Measurements from ENCODE around the gene EPB41L4B.

Gene EPB41L4B

GRCh38 chr9:109270971-109271925 lies 49.6 kb downstream of the EPB41L4B start:
- Histone ChIP-seq H3K36me3 (ENCODE audit: control insufficient read depth, insufficient read depth, low read length) (peaks cover 5% of the 10 kb centered on the region; the same call in 1 of the 2 replicates), H3K4me3 (ENCODE audit: low read length) (no peak overlapping the region), H3K4me1 (ENCODE audit: control insufficient read depth, insufficient read depth, low read length) (no peaks in the 10 kb centered on the region), H3K27me3 (ENCODE audit: control insufficient read depth, insufficient read depth, low read length) (no peaks in the 10 kb centered on the region), H3K9me3 (ENCODE audit: control insufficient read depth, insufficient read depth, low read length) (no peaks in the 10 kb centered on the region), H3K27ac (ENCODE audit: low read length) (no peak overlapping the region)
- no peak for DNase-seq (ENCODE audit: low read depth, low spot score)
- WGBS (ENCODE audit: insufficient coverage, insufficient read length) = no CpG with 5 or more reads among the region's 15 CpGs

- no peak overlapping the region for H3K4me3 ChIP-seq (ENCODE audit: low read length)
- H3K36me3 ChIP-seq (ENCODE audit: control insufficient read depth, insufficient read depth, low read length) = peaks cover 5% of the 10 kb centered on the region; the same call in 1 of the 2 replicates
- no peaks in the 10 kb centered on the region for H3K4me1 ChIP-seq (ENCODE audit: control insufficient read depth, insufficient read depth, low read length)
- no peak for DNase-seq (ENCODE audit: low read depth, low spot score)
- no peaks in the 10 kb centered on the region for H3K9me3 ChIP-seq (ENCODE audit: control insufficient read depth, insufficient read depth, low read length)
- no peaks in the 10 kb centered on the region for H3K27me3 ChIP-seq (ENCODE audit: control insufficient read depth, insufficient read depth, low read length)
- no peak overlapping the region for H3K27ac ChIP-seq (ENCODE audit: low read length)
These were observed 50.4 kb downstream of the EPB41L4B start for GRCh38 chr9:109270441-109270840.

- H3K36me3 ChIP-seq (ENCODE audit: control insufficient read depth, insufficient read depth, low read length) = peaks cover 5% of the 10 kb centered on the region; the same call in 1 of the 2 replicates
- no CpG with 5 or more reads among the region's 5 CpGs for WGBS (ENCODE audit: insufficient coverage, insufficient read length)
- H3K27ac ChIP-seq (ENCODE audit: low read length) = no peak overlapping the region
- H3K4me1 ChIP-seq (ENCODE audit: control insufficient read depth, insufficient read depth, low read length) = no peaks in the 10 kb centered on the region
- no peaks in the 10 kb centered on the region for H3K27me3 ChIP-seq (ENCODE audit: control insufficient read depth, insufficient read depth, low read length)
- H3K4me3 ChIP-seq (ENCODE audit: low read length) = no peak overlapping the region
- H3K9me3 ChIP-seq (ENCODE audit: control insufficient read depth, insufficient read depth, low read length) = no peaks in the 10 kb centered on the region
- DNase-seq (ENCODE audit: low read depth, low spot score) = no peak
These were observed 51.0 kb downstream of the EPB41L4B start for GRCh38 chr9:109269839-109270238.

- H3K4me1 ChIP-seq (ENCODE audit: control insufficient read depth, insufficient read depth, low read length) = no peaks in the 10 kb centered on the region
- no peak for DNase-seq (ENCODE audit: low read depth, low spot score)
- no peak overlapping the region for H3K27ac ChIP-seq (ENCODE audit: low read length)
- H3K36me3 ChIP-seq (ENCODE audit: control insufficient read depth, insufficient read depth, low read length) = peaks cover 5% of the 10 kb centered on the region; the same call in 1 of the 2 replicates
- no peak overlapping the region for H3K4me3 ChIP-seq (ENCODE audit: low read length)
- no peaks in the 10 kb centered on the region for H3K27me3 ChIP-seq (ENCODE audit: control insufficient read depth, insufficient read depth, low read length)
- no peaks in the 10 kb centered on the region for H3K9me3 ChIP-seq (ENCODE audit: control insufficient read depth, insufficient read depth, low read length)
- WGBS (ENCODE audit: insufficient coverage, insufficient read length) = no CpG with 5 or more reads among the region's 3 CpGs
These were observed 51.8 kb downstream of the EPB41L4B start for GRCh38 chr9:109269081-109269480.

- DNase-seq (ENCODE audit: low read depth, low spot score) = no peak
- H3K9me3 ChIP-seq (ENCODE audit: control insufficient read depth, insufficient read depth, low read length) = no peaks in the 10 kb centered on the region
- no peaks in the 10 kb centered on the region for H3K4me1 ChIP-seq (ENCODE audit: control insufficient read depth, insufficient read depth, low read length)
- H3K27me3 ChIP-seq (ENCODE audit: control insufficient read depth, insufficient read depth, low read length) = no peaks in the 10 kb centered on the region
- peaks cover 5% of the 10 kb centered on the region; the same call in 1 of the 2 replicates for H3K36me3 ChIP-seq (ENCODE audit: control insufficient read depth, insufficient read depth, low read length)
- H3K27ac ChIP-seq (ENCODE audit: low read length) = no peak overlapping the region
- no peak overlapping the region for H3K4me3 ChIP-seq (ENCODE audit: low read length)
- no CpG with 5 or more reads among the region's 3 CpGs for WGBS (ENCODE audit: insufficient coverage, insufficient read length)
These were observed 53.3 kb downstream of the EPB41L4B start for GRCh38 chr9:109267555-109267954.

- WGBS (ENCODE audit: insufficient coverage, insufficient read length) = no CpG with 5 or more reads among the region's 13 CpGs
These were observed 55.8 kb downstream of the EPB41L4B start for GRCh38 chr9:109264877-109265587.

GRCh38 chr9:109263358-109263757 lies 57.5 kb downstream of the EPB41L4B start:
- no peak overlapping the region for H3K4me3 ChIP-seq (ENCODE audit: low read length)
- WGBS (ENCODE audit: insufficient coverage, insufficient read length) = no CpG with 5 or more reads among the region's 3 CpGs
- peaks cover 5% of the 10 kb centered on the region; the same call in 1 of the 2 replicates for H3K36me3 ChIP-seq (ENCODE audit: control insufficient read depth, insufficient read depth, low read length)
- H3K27ac ChIP-seq (ENCODE audit: low read length) = no peak overlapping the region
- 0 out of 2 replicates have a peak, but pooled peaks cover 1% of the 10 kb centered on the region for H3K4me1 ChIP-seq (ENCODE audit: control insufficient read depth, insufficient read depth, low read length)
- no peaks in the 10 kb centered on the region for H3K9me3 ChIP-seq (ENCODE audit: control insufficient read depth, insufficient read depth, low read length)
- no peak for DNase-seq (ENCODE audit: low read depth, low spot score)
- H3K27me3 ChIP-seq (ENCODE audit: control insufficient read depth, insufficient read depth, low read length) = no peaks in the 10 kb centered on the region

More at GRCh38 chr9:109264877-109265587, 55.8 kb downstream of the EPB41L4B start:
- DNase-seq (ENCODE audit: low read depth, low spot score) = no peak
- no peaks in the 10 kb centered on the region for H3K27me3 ChIP-seq (ENCODE audit: control insufficient read depth, insufficient read depth, low read length)
- H3K4me3 ChIP-seq (ENCODE audit: low read length) = no peak overlapping the region
- H3K27ac ChIP-seq (ENCODE audit: low read length) = no peak overlapping the region
- H3K36me3 ChIP-seq (ENCODE audit: control insufficient read depth, insufficient read depth, low read length) = peaks cover 5% of the 10 kb centered on the region; the same call in 1 of the 2 replicates
- H3K4me1 ChIP-seq (ENCODE audit: control insufficient read depth, insufficient read depth, low read length) = no peaks in the 10 kb centered on the region
- H3K9me3 ChIP-seq (ENCODE audit: control insufficient read depth, insufficient read depth, low read length) = no peaks in the 10 kb centered on the region

- Histone ChIP-seq H3K27ac (ENCODE audit: low read length) (no peak overlapping the region), H3K27me3 (ENCODE audit: control insufficient read depth, insufficient read depth, low read length) (no peaks in the 10 kb centered on the region), H3K9me3 (ENCODE audit: control insufficient read depth, insufficient read depth, low read length) (no peaks in the 10 kb centered on the region), H3K4me1 (ENCODE audit: control insufficient read depth, insufficient read depth, low read length) (0 out of 2 replicates have a peak, but pooled peaks cover 1% of the 10 kb centered on the region), H3K4me3 (ENCODE audit: low read length) (no peak overlapping the region), H3K36me3 (ENCODE audit: control insufficient read depth, insufficient read depth, low read length) (0 out of 2 replicates have a peak, but pooled peaks cover 4% of the 10 kb centered on the region)
- no CpG with 5 or more reads among the region's 11 CpGs for WGBS (ENCODE audit: insufficient coverage, insufficient read length)
- DNase-seq (ENCODE audit: low read depth, low spot score) = no peak
These were observed 62.2 kb downstream of the EPB41L4B start for GRCh38 chr9:109258481-109259302.

GRCh38 chr9:109256336-109256735 lies 64.5 kb downstream of the EPB41L4B start:
- Histone ChIP-seq H3K27ac (ENCODE audit: low read length) (no peak overlapping the region), H3K4me1 (ENCODE audit: control insufficient read depth, insufficient read depth, low read length) (0 out of 2 replicates have a peak, but pooled peaks cover 1% of the 10 kb centered on the region), H3K9me3 (ENCODE audit: control insufficient read depth, insufficient read depth, low read length) (no peaks in the 10 kb centered on the region), H3K36me3 (ENCODE audit: control insufficient read depth, insufficient read depth, low read length) (0 out of 2 replicates have a peak, but pooled peaks cover 4% of the 10 kb centered on the region), H3K4me3 (ENCODE audit: low read length) (no peak overlapping the region), H3K27me3 (ENCODE audit: control insufficient read depth, insufficient read depth, low read length) (no peaks in the 10 kb centered on the region)
- no CpG with 5 or more reads among the region's 10 CpGs for WGBS (ENCODE audit: insufficient coverage, insufficient read length)
- no peak for DNase-seq (ENCODE audit: low read depth, low spot score)
